ENCODE data around the gene DYNLRB1. TPM values are rescaled to one million over a fixed set of nuclear protein-coding genes. Genes with fewer than 3 reads are reported as not detected.

DYNLRB1 gene
- total and polyA plus RNA-seq, 2 of the 13 experiments (the other 11 are each of a cell fraction or from before 2014, with no cell fraction given), result 140 to 244 TPM

- TF ChIP-seq ARID4A (CRISPR knock-in tag; IDR thresholded peaks at IDR 0.05; ENCODE audit: borderline replicate concordance) (peak; percentile 71; the same call in 1 of the 2 replicates), NFRKB (IDR thresholded peaks at IDR 0.05) (no peak), HOXA5 (CRISPR knock-in tag; IDR thresholded peaks at IDR 0.05) (peak; percentile 69), CHCHD3 (CRISPR knock-in tag; IDR thresholded peaks at IDR 0.05) (peak; percentile 80; the same call in 1 of the 2 replicates), SOX13 (IDR thresholded peaks at IDR 0.05) (peak; percentile 55), SOX13 (CRISPR knock-in tag; conservative IDR thresholded peaks at IDR 0.05 in 1 of 2, IDR thresholded peaks at IDR 0.05 in 1 of 2) (peak; percentile 17 to 85; a peak in 2 of 4 replicates), FOXP4 (CRISPR knock-in tag; IDR thresholded peaks at IDR 0.05) (peak; percentile 96), TEF (CRISPR knock-in tag; IDR thresholded peaks at IDR 0.05) (no peak), ZNF160 (CRISPR knock-in tag; IDR thresholded peaks at IDR 0.05) (no peak), KDM4B (CRISPR knock-in tag; IDR thresholded peaks at IDR 0.05) (peak; percentile 87; the same call in 1 of the 2 replicates), AKAP8 (CRISPR knock-in tag; IDR thresholded peaks at IDR 0.05) (no peak), ELK4 (CRISPR knock-in tag; IDR thresholded peaks at IDR 0.05; ENCODE audit: borderline replicate concordance) (no peak), ZNF256 (CRISPR knock-in tag; conservative IDR thresholded peaks at IDR 0.05) (0 out of 2 replicates have a peak, but pooled peaks have one; percentile 61)
- TF ChIP-seq, protein P1, sequence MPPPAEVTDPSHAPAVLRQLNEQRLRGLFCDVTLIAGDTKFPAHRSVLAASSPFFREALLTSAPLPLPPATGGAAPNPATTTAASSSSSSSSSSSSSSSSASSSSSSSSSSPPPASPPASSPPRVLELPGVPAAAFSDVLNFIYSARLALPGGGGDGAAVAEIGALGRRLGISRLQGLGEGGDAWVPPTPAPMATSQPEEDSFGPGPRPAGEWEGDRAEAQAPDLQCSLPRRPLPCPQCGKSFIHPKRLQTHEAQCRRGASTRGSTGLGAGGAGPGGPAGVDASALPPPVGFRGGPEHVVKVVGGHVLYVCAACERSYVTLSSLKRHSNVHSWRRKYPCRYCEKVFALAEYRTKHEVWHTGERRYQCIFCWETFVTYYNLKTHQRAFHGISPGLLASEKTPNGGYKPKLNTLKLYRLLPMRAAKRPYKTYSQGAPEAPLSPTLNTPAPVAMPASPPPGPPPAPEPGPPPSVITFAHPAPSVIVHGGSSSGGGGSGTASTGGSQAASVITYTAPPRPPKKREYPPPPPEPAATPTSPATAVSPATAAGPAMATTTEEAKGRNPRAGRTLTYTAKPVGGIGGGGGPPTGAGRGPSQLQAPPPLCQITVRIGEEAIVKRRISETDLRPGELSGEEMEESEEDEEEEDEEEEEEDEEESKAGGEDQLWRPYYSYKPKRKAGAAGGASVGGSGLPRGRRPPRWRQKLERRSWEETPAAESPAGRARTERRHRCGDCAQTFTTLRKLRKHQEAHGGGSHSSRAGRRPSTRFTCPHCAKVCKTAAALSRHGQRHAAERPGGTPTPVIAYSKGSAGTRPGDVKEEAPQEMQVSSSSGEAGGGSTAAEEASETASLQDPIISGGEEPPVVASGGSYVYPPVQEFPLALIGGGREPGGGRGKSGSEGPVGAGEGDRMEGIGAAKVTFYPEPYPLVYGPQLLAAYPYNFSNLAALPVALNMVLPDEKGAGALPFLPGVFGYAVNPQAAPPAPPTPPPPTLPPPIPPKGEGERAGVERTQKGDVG (CRISPR knock-in tag; IDR thresholded peaks at IDR 0.05; ENCODE audit: borderline replicate concordance), result peak; percentile 98
- TF ChIP-seq, protein P2, sequence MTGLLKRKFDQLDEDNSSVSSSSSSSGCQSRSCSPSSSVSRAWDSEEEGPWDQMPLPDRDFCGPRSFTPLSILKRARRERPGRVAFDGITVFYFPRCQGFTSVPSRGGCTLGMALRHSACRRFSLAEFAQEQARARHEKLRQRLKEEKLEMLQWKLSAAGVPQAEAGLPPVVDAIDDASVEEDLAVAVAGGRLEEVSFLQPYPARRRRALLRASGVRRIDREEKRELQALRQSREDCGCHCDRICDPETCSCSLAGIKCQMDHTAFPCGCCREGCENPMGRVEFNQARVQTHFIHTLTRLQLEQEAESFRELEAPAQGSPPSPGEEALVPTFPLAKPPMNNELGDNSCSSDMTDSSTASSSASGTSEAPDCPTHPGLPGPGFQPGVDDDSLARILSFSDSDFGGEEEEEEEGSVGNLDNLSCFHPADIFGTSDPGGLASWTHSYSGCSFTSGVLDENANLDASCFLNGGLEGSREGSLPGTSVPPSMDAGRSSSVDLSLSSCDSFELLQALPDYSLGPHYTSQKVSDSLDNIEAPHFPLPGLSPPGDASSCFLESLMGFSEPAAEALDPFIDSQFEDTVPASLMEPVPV (CRISPR knock-in tag; IDR thresholded peaks at IDR 0.05), result peak; percentile 74
These were observed 9.6 kb downstream of the DYNLRB1 start (continued) for GRCh38 chr20:34525709-34526416.

Data from HepG2 (cell line).